NCI-H1105 (cell line): Measurements from ENCODE around the gene MKNK2.

Experiments
- DNase-seq: peaks from one replicate; lab custom pipeline; 2025; lab: John Stamatoyannopoulos, UW

MKNK2 gene

GRCh38 chr19:2057484-2058469 lies 6.7 kb upstream of the MKNK2 start:
- DNase-seq = no peak

- DNase-seq = no peak
These were observed 5.8 kb upstream of the MKNK2 start for GRCh38 chr19:2056837-2057192.

- DNase-seq = no peak
These were observed 5.1 kb upstream of the MKNK2 start for GRCh38 chr19:2055931-2056836.

DNA sequence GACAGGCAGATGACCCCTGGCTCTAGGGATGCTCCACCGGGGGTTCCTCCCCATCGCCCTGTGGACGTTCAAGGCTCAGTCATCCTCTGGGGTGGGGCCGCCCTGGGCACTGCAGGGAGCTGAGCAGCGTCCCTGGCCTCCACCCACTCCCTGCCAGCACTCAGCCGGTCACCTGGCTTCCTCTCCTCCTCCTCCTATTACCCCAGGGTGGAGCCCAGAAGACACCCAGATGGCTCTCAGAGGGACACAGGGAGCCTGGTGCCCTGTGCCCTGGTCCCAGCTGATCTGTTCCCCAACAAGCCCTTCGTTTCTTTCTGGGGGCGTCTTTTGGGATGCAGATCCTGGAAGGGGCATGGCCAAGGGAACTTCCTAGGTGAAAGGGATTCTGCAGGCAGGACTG lies 3.7 kb upstream of the MKNK2 start:
- no peak for DNase-seq

- no peak for DNase-seq
These were observed 2.8 kb upstream of the MKNK2 start for GRCh38 chr19:2053601-2054389.

GRCh38 chr19:2051773-2052704 lies 995 bp upstream of the MKNK2 start:
- no peak for DNase-seq

GRCh38 chr19:2050349-2050990 lies 574 bp downstream of the MKNK2 start:
- no peak for DNase-seq

DNA sequence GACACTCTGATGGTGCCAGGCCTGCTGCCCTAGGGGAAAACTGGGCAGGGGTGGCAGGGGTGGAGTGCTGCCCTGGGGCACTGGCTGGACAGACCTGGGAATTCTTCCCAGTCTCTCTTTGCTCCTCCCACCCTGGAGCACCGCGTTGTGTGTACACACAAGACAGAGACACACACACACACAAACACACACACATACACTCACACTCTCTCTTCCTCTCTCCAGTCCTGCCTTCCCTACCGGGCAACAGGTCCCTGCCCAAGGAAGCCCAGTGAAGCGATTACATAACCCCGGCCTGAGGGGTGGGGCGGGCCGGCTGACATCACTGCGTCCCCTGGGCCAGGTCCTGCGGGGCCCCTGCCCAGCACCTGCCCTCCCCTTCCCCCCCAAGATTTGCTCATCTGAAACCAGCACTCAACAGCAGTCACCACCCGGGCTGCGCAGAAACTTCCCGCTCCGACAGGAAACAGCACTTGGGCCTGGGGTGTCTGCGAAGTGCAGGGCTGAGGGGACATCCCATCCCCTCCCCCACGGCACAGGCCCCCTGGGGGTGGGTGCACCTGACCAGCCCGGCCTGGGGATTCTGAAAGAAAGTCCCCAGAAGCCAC lies 1.2 kb downstream of the MKNK2 start:
- DNase-seq = no peak

DNA sequence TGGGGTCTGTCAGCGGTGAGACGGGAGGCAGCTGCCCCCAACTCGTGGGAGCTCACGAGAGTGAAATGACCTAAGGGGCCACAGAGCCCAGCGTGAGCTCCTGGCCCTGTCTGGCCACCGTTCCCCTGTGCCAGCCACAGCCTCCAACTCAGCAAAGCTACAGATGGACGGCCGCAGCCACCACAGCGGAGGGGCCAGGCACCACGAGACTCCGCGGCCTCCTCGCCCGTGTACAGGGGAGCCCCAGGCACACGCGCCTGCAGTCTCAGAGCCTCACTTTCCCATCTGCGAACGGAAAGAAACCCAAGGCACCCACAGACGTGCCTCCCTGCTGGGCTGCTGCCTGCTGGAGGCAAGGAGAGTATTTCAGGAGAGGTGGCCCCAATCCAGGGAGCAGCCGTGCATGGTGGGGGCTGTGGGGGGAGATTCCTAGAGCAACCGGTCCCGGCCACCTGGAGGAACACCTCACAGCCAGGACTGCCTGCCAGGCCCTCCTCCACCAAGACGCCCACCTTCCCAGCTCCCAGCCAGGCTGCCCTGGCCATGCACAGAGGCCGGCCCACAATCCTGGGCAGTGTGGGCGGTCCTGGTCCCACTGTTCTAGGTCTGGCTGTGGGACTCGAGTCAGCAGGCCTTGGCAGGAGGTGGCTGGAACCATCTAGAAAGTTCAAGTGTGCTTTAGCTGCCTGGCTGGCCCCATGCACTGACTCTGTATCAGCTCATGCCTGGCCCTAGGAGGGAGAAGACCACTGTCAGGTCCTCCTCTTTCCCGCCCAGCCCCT lies 1.9 kb downstream of the MKNK2 start:
- no peak for DNase-seq

GRCh38 chr19:2048104-2048958 lies 2.7 kb downstream of the MKNK2 start:
- DNase-seq = no peak

DNA sequence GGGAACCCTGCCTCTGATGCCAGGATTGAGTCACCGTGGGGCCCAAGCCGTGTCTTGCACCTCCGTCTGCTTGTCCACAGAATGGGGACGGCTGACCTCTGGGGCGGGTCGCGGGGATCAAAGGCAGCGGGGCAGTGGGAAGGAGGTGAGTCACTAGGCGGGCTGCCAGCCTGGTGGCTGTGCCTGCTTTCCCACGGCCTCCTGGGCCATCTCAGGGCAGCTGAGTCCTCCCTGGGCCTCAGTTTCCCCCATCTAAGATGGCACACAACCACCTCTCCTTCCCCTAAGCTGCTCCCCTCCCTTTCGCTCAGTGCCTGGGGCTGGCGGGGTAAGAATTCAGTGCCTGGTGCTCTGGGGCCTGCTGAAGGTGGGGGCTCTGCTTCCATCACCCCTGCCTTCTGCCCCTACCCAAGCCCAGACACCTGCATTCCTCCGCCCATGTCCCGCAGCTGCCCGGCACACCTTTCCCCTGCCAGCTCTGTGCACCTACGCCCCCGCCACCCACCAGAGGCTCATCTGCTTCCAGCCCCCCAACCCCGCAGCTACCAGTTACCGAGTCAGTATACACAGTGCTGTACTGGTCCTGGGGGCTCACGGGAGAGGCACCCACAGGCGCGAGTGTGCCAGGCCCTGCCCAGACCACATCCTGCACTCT lies 3.5 kb downstream of the MKNK2 start:
- no peak for DNase-seq

DNA sequence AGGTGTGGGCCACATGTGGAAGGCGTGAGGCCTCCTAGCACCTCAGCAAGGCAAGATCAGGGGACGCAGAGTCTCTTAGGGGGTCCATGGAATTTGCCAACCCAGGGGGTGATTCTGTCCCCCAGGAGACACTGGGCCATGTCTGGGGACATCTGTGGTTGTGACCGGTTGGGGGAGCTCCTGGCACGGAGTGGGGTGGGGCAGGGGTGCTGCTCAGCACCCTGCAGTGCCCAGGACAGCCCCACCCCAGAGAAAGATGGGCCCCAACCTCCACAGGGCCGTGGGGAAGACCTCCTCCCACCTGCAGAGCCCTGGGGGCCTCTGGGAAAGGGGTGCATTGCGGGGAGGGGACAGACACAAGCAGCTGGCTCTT lies 4.0 kb downstream of the MKNK2 start:
- no peak for DNase-seq

- DNase-seq = no peak
These were observed 4.8 kb downstream of the MKNK2 start for GRCh38 chr19:2046046-2046907.

DNA sequence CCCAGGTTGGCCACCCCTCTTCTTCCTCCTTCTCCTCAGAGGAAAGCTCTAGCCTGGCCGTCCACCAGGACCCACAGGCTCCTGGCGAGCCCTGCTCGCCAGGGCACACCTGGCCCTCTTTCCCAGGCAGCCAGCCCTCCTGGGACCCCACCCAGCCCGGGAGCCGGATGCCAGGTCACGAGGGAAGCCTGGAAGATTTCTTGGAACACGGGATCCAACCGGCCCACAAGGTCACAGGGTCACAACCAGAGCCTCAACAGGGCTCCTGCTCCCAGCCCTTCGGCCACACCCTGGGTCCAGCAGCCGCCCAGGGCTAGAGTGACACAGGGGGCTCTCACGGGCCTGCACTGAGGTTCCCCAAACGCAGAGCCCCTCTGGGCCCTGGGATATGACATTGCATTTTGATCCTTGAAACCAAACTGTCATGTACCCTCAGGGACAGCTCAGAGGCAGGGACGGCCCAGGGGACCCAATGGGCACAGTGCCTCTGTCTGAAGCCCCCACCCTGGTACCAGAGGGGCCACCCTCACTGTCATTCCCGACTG lies 5.5 kb downstream of the MKNK2 start:
- DNase-seq = no peak

- no peak for DNase-seq
These were observed 6.1 kb downstream of the MKNK2 start for GRCh38 chr19:2044709-2045500.
